Islet precursor cell (in vitro differentiated cells): ENCODE measurements around the gene SERPINA12.
A peak's percentile ranks its signal among the peaks of the same experiment; 100 is the strongest.

Experiments
- DNase-seq: peaks from one replicate; pipeline ENCODE4 v3.0.0-alpha.2; 2018

Gene SERPINA12, protein sequence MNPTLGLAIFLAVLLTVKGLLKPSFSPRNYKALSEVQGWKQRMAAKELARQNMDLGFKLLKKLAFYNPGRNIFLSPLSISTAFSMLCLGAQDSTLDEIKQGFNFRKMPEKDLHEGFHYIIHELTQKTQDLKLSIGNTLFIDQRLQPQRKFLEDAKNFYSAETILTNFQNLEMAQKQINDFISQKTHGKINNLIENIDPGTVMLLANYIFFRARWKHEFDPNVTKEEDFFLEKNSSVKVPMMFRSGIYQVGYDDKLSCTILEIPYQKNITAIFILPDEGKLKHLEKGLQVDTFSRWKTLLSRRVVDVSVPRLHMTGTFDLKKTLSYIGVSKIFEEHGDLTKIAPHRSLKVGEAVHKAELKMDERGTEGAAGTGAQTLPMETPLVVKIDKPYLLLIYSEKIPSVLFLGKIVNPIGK

DNA sequence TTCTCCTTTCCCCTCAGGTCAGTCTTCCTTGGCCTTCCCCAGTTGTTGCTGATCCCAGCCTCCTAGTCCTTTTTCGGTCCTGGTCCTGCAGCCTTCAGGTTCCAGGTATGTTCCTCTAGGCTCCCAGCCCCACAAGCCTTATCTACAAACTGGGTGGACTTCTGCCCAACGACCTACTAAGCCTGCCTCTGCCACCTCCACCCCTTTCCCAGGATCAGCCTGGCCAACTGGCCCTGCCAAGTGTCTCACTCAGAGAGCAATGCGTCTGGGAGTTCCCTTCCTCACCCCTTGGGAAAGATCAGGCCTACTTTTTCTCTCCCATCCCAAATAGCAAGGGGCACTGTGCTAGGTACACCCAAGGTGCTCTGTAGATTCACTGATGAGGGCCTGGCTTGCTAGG lies at the start of gene SERPINA12:
Gene SERPINA12 (minus strand): TSS at position 114 of the 400 bp plus-strand sequence. CDS start 11,072 bp downstream, outside the sequence.
- DNase-seq = no peak

DNA sequence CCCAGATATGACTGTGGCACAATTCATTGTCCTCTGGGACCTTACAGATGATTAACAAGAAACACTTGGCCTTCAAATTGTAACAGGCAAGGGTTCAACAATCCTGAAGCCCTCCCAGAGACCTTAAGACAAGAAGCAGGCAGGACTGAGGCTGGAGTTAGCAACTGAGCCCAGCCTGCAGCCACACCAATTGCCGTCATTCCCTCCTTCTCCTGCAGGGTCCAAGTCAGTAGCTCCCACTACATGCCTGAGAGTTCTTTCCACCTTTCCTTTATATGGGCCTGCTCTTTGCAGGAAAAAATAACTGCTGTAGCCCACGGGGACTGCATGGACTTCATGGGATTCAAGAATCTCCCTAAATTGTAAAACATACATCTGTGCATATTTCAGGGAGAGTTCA lies 49.6 kb upstream of the SERPINA12 start:
- DNase-seq = no peak

DNA sequence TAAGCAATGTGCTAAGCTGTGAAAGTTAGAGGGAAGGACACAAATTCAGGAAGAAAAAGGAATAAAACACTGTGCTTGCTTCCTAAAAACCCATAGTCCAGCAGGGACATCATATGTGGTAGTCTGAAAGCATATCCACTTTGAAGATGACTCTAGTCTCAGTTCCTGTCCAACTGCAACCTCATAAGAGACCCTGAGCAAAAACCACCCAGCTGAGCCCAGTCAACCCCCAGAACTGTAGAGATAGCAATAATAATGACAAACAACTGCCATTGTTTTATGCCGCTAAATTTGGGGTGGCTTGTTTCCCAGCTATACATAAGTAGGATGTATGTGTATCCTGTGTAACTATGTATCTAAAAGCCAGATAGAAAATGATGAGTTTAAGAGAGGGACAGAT lies 48.1 kb upstream of the SERPINA12 start:
- no peak for DNase-seq

DNA sequence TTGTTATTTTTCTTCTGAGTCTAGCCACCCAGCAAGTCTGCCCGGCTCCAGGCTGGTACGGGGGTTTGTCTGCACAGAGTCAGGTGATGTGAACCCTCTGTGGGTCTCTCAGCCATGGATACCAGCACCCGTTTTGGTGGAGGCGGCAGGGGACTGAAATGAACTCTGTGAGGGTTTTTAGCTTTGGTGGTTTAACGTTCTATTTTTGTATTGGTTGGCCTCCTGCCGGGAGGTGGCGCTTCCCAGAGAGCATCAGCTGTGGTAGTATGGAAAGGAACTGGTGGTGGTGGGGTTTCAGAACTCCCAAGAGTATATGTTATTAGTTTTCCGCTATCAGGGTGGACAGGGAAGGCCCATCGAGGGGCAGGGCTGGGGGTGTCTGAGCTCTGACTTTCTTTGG lies 46.7 kb upstream of the SERPINA12 start:
- peak; percentile 22 for DNase-seq

DNA sequence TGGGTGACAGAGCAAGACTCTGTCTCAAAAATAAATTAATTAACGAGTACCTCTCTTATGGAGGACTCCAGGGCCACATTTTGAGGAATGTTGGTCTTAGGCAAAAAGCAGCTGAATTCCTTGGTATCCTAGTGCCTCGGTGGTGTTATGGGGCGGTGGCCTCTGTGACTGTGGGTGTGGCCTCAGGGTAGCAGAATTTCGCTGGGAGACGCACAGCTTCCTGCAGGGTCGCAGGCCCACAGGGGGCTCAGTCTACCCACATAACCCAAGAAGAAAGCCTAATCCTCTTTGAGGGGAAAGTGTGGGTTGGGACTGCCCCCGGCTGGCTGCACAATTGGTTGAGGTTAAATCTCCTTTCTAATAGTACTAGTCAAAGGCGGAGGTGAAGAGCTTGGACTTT lies 40.8 kb upstream of the SERPINA12 start:
- DNase-seq = peak; percentile 17

DNA sequence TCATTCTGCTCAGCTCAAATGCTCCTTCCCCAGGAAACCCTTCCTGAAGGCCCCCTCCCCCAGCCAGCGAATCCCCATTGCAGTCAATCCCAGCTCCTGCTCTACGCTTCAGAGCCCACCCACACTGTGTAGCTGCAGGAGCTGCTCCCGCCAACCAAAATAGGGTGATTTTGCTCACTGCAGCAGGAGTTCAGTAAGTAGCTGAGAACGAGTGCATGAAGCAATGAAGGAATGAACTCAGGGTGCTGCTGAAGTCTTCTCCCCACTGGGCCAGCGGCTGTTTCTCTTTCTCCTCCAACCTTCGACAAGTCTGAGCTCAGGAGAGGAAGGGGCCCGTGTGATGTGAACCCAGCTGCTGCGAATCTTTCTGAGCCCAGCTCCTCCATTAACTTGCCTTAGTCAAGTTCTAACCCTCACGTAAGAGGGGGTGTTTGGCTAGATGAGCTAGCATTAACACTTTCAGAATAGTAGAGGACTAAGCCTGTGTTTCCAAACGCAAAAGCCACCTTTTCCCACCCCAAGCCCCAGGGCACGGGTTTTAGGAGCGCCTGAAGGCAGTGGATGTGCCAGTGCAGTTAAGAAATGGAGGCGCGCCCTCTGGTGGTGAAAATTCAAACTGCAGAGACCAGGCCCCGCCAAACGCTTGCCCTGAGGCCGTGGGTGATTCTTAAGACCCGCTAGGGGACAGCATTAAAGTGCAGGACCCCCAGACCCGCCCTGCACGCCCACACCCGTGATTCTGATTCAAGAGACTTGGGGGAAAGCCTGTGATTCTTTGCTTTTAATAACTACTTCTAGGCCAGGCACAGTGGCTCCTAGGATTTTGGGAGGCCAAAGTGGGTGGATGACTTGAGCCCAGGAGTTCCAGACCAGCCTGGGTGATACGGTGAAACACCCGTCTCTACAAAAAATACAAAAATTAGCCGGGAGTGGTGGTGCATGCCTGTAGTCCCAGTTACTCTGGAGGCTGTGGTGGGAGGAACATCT lies 40.0 kb upstream of the SERPINA12 start:
- peak; percentile 85 for DNase-seq

DNA sequence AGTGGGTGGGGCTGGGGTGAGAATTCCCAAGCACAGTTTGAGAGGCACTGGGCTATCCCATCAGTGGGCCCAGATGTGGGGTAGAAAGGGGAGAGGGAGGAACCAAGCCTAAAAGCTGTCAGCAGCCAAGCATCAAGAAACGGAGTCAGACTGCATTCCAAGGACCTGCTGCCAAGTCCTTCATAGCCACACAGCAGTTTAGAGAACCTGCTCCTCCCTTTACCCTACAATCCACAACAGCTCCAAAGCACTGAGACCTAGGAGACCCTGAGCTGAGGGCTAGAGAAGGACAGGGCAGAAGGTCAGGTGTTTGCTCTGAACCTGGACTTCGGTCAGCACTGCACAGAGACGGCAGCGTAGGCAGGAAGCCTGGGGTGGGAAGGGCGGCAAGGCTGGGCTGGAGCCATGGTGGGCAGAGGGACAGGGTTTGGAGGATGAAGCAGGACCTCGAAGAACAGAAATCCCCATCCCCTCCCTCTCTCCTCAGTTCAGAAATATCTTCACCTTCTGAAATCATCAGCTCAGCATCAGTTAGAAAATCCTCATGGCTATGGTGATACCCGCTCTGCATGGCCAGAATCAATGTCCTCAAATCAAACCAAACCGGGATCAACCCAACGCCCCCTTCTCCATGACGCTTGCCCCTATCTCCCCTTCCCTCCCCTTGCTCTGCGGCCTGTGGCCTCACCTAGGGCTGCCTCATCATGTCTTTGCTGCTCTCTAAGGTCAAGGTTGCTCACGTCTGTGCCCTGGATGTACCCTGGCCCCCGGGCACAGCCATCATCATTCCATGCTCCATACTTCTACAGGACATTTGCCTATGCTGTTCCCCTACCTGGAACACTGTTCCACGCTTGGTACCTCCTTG lies 39.1 kb upstream of the SERPINA12 start:
- no peak for DNase-seq

DNA sequence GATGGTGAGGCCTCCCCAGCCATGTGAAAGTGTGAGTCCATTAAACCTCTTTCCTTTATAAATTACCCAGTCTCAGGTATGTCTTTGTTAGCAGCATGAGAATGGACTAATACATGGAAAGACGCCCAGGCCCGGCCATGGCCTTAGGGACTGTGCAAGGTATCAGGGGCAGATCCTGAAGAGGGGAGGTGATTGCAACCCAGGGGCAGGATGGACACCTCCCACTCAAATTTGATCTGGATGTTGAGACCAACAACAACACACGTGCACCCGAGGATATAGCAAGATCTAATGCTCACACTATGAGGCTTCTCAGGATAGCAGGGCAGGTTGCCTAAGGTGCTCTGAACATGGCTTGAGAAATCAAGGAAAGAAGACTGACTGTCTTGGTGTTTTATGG lies 38.5 kb upstream of the SERPINA12 start:
- no peak for DNase-seq

DNA sequence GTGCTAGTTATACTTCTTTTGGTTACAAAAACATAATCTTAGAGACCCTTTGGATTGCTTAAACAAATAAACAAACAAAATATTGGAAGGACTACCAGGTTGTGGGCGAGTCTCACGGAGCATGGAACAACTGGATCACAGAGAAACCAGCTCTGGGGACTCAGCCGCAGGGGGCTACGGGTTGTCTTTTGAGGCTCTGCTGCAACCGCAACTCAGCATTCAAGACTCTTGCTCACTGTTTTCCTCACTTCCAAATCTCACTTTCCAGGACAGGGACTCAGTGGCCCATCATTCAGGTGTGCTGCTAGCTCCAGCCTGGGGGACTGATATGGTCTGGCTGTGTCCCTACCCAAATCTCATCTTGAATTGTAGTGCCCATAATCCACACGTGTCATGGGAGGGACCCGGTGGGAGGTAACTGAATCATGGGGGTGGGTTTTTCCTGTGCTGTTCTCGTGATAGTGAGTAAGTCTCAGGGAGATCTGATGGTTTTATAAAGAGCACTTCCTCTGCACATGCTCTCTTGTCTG lies 37.9 kb upstream of the SERPINA12 start:
- DNase-seq = no peak

DNA sequence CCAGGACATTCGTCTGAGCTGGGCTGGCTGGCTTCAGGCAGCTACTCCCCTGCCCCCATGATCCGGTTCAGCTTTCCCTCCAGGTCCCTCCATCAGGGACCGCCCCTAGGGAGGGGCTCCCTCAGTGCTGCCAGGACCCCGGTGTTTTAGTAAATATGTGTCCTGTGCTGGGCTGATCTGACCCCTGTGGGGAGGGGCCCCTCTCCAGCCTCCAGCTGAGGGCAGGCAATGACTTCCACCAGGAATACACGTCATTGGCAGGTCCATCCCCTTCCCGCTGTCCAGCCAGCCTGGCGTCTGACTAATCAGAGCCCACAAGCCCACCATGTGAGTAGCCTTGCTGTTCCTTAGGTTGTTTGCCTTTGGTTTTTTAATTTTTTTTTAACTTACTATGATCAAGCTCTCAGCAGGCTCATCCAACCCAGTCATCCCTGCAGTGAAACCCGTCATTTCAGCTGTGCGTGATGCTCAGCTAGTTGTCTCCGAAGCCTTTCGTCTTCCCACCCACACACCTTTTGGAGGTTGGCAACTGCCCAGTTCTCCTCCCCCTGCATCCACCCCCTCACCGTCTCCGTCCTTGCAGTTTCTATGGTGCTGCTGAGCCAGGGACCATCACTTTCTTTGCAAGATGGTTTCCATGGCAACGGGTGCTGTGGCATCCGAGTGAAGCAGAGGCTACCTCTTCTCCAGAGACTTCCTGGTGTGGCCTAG lies 36.0 kb upstream of the SERPINA12 start:
- DNase-seq = no peak

DNA sequence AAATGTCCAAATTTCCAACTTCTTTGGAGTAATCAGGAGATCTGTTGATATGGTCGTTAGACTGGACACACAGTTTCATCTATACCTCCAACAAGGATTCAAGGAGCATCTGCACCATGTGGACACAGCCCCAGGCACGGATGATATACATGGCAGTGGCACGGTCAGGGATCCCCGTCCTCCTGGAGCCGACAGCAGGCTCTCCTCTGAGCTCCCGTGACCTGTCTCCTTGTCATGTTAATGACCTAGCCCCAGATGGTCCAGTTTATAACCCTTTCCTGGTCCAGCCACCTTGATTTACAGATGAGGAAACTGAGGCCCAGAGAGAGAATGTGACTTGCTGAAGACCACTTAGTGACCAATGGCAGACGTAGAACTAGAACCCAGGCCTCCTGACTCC lies 35.5 kb upstream of the SERPINA12 start:
- DNase-seq = no peak

DNA sequence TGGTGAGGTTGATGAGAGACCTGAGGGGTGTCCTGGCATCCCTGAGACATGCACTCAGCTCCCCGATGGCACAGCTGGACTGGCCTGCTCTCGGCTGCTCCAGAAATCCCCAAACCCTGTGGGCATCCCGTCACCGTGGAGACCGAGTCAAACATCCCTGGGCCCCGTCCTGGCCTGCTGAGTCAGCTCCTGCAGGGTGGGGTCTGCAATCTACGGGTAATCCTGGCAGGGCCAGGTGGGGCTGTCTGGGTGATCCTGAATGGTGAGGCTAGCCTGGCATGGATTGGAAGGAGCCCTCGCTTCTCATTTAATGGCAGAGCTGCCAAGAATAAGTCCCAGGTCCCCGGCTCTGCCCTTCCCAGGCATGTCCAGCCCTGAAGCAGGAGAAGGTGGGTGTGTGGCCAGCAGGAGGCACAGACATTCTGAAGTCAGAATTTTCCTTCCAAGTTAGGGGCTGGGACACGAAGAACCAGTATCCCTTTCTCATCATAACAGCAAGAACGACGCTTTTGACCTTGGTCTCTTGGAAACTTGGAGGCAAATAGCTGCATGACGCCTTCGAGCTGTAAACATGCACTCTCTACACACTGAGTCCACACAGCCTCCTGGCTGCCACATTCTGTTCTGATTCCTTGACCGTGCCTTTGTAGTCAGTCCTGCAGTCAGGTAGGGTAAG lies 34.3 kb upstream of the SERPINA12 start:
- no peak for DNase-seq

DNA sequence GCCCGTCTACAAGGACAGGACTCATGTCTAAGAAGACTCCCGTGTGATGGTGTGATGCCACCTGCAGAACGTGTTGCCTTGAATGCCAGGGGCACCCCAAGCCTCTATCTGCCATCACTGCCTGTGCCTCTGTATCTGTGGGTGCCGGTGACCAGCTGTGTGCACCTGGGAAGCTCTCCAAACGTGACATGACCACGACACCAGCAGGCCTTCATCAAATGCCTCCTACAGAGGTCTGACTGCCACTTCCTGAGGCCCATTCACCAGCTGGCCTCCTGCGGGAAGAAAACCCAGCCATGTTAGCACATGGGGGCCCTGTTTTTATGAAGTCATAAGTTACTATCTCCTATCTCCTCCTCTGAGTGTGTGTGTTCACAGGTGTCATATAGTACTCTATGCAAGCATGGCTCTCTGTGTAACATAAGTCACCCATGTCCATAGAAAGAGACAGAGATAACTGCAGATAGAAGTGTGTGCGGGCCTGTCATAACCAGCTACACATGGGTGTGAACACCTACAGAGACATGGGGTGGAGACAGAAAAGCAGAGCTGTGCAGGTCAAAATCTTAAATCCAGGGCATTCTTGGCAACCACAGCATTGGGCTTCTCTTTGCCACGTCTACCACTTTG lies 33.7 kb upstream of the SERPINA12 start:
- no peak for DNase-seq

DNA sequence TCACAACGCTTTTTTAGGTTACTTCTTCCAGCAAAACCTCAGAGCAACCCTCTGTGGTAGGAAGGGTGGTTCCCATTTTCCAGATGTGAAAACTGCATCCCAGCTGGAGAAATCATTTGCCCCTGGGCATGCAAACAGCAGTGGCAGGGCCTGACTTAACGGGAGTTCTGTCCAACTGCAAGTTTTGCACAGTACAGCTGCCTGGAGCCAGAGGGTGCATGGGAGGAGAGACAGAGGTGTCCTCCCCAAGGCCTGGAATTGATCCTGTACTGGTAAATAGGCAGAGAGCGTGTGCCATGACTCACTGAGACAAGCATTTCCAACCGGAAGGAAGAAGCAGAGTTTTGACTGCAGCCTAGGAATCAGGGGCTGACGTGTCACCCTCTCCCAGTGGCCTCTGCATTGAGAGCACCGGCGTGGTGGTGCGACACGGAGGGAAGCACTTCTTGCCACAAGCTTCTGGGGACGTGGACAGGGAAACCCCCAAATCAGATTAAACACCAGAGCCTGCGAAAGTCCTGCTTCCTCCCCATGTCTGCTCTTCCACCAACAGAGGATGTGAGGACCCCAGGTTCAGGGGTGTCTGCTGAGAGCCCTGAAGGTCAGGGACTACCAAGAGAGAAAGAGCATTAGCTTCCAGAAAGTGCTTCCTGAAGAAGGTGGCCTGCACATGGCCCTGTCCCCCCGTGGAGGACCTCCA lies 33.0 kb upstream of the SERPINA12 start:
- peak; percentile 67 for DNase-seq

DNA sequence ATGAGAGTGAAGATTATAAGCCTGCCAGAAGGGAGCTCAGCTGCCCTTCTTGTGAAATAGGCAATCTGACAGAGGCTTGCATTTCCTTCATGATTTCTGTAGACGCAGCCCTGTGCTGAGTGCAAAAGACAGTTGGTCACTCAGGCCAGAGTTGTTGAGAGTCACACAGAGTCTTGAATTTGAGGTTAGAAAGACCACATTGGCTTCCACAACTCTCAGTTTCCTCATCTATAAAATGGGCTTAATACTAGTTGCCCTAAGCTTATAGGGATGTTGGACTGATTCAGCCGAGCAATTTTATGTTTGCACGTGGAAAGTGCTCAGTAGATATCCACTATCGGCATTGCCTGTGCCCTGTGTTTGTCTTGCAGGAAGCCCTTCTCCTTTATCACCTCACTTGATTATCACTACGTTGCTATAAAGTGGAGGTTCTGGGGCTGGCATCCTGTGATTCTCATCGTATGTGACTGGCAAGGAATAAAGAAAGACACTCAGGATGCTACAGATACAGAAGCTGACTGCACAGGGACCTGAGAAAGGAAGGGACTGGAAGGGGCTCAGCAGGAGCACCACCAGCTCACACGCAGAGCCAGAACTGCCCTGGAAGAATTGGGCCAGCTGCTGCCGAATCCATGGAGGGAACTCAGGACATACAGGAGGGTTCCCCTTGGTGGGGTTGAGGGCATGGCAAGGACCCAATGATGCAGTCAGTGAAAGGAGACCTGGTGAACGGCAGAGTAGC lies 32.1 kb upstream of the SERPINA12 start:
- no peak for DNase-seq

DNA sequence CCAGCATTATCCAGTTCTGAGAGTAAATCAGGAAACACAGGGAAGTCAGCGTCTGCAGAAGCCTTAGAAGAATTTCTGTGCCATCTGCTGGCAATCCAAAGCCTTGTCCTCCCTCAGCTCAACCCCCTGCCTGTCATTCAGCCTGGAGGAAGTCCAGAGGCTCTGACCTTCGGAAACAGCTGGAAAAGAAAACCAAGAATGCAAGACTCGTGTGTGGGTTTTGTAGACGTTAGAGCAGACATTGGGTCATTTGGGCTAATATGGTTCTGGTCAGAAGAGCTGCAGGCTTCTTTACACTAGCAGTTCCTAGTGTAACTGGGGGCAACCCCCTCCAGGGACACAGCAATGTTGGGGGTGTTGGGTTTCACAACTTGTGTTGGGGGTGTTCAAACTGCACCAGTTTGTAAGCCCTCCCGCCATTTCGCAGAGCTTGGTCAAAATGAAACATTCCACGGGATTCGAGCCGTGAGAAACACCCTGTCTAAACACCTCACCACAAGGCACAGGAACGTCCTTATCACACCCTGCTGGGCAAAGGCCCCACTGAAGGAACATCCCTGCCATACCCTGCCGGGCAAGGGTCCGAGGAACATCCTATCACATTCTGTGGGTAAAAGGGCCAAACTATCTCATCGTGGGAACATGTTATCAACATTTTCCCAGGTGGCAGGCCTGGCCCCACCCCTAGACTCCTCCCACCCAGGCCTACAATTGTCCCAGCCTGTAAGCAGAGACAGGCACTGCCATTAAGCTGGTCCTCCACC lies 30.9 kb upstream of the SERPINA12 start:
- no peak for DNase-seq

DNA sequence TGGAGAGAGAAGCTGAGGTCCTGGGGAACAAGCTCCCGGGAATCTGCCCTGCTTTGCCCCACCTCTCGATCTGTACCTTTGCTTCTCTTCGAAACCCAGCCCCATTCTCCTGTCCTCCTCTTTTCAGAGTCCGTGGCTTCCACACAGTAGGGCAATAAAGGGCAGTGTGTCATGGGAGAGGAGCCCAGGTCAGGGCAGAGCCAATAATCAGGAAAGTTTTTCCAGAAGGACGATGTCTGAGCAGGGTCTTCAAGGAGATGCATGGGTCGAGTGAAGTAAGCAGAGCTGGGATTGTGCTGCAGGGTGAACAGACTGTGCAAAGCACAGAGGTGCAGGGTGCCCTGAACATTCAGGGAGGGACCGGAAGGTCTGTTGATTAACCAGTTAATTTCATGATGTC lies 29.9 kb upstream of the SERPINA12 start:
- DNase-seq = no peak

DNA sequence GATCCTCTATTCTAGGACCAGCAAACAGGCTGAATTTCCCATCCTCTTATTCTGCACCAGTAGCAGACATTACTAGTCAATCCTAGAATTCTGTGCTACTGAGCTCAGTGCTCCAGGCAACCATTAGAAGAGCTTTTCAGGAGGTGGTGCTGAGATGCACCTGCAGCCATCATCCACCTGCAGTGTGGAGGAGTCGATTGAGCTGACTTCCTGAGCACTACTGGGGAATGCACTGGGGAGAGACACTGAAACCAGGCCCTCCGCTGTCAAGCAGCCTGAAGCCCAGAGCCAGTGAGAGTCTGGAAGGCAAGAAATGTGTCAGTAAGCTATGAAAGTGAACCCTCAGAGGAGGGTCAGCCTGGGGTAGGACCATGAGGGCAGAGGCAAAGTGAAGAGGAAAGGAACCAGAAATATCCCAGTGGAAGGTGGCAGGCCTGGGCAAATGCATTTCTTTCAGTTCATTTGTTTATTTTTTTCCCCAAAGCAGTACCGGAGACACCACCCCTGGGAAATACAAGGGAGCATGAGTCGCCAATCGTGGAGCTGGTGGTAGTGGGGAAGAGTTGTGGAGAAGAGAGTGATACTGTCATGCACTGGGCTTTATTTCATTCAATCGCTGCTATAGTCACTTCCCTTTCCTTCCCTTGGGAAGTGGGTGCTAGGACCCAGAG lies 28.9 kb upstream of the SERPINA12 start:
- no peak for DNase-seq
